HG03342 (cell line): ENCODE data around the gene CABP2.
"Not testable (repeated sequence)": the region's sequence is repeated elsewhere in the genome, so short reads cannot be mapped to it uniquely, and the experiment has no call there.

Source experiments
- ATAC-seq: cut with Tn5 transposase; IDR thresholded peaks from one replicate; pipeline ENCODE4 v1.9.1; 2021; ENCODE audit warnings: mild to moderate bottlenecking, moderate library complexity; ENCODE audit not compliant: unreplicated experiment

Gene CABP2

DNA sequence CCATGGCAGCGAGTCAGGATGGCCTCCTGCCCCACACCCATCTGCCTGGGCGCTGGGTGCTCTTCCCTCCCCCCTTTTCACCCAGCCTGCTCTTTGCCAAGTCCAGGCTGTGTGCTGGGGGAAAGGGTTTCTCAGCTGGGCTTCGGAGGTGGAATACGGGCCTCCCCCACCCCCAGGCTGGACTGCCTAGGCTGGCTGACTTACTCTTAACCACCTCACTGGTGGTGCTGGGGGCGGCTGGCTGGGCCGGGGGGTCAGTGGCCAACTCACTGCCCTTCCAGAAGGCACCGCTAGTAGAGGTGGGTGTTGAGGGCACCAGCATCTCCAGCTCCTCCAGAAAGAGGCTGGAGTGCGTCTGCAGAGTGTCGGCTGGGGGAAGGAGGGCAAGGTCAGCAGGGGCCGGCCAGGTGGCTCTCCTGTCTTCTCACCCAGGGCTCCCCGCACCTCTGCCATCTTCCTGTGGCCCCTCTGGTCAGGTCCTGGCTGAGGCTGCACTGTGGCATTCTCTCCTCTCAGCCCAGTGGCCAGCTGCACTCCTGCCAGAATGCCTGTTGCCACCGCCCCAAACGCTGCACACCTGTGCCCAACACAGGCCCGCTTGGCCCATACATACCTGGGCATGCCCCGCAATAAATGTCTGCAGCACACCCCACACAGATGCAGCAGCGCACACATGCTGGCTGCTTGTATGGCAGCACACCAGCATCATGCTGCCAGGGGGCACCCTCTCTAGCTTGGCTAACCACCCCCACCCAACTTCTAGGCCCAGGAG, 27.8 kb downstream of the CABP2 start:
- ATAC-seq = no peak

DNA sequence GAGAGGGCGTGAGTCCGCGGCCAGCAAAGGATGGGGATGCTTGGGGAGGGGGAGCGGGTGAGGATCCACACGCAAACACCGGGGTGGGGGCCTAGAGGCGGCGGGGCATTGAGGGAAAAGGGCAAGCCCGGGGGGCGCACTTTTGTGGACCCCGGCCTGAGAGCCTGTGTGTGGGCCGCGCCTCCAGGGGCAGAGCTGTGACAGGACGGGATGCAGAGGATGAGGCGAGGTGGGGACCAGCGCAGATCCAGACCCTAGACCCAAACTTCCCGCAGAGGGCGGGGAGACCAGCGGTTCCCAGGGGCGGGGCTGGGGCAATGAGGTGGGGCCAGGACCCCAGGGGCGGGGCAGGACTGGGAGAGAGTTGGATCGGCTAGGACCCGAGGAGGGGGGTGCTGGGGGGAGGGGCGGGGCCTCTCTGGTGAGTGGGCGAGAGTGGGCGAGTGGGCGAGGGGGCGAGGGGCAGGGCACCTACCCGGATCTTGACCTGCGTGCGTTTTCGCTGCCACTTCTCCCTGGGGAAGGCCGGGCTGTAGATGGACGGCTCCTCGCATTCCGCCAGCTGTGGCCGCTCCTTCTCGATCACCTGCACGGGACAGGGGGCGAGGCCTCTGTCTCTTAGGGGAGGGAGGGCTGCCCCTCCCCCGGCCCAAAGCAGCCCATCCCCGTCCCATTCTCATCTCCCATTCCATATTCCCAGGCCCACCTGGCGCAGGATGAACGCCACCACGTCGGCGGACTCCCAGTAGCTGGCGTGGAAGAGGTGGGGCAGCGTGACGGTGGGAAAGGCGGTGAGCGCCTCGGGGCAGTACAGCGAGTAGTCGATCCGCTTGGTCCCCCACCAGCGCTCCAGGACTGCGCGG, 28.6 kb downstream of the CABP2 start:
- no peak for ATAC-seq

DNA sequence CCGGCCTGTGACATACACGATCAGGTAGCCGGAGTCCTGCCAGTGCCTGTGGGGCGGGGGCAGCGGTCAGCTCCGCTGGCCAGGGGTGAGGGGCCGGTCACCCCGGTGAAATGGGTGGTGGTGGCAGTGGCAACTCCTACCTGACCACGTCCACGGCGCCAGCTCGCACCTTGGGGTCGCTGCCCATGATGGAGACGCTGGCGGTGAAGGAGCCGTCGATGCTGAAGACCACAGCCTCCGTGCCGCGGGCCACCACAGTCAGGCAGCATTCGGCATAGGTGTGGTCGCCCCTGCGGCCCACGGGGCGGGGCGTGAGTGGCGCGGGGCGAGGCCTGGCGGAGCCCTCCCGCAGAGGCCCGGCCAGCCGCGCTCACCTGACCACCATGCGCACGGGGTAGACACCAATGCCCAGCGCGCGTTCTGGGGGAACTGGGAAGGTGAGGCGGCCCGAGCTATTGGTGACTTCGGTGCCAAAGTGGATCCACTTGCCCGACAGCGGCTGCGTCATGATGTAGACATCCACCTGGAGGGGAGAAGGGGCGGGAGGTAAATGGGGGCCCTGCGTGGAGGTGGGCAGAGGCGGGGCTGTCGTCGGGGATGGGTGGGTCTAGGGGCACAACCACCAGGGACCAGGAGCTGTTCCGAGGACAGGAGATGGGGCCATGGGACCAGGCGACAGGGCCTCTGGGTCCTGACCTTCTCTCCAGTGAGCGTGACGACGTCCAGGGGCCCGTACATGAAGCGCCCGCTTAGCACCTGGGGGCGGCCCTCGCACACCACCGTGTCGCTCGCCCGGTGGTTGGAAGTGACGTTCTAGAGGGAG, 29.5 kb downstream of the CABP2 start:
- no peak for ATAC-seq

DNA sequence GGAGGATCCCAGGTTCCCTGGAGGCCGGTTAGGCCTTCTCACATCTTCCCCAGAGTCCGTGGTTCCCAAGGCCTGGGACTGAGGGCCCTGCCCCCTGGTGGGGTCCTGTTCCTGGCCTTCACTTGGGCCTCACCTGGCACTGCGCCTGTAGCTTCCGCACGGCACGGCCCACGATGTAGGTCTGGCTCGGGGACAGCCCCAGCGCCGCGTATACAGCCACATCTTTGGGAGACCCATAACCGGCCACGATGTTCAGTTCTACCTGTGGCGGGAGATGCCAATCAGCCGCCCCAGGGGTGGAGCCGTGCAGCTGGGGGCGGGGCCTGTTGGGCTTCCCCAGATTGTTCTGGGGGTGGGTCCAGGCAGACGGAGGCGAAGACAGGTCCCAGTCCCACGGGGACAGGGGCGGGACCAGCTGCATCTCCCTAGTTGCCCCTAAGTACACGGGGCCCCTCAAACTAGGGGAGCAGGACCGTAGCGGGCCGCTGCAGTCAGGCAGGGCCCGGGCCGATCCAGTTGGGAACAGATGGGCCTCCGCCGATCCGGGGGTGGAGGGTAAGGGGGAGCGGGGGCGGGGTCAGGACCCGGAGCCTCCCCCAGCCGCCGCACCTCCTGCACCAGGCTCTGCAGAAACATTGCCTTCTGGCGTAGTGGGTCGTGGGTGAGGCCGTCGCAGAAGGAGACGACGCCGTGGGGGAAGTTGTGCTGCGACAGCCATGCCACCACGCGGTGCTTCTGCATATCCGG, 30.3 kb downstream of the CABP2 start:
- no peak for ATAC-seq

DNA sequence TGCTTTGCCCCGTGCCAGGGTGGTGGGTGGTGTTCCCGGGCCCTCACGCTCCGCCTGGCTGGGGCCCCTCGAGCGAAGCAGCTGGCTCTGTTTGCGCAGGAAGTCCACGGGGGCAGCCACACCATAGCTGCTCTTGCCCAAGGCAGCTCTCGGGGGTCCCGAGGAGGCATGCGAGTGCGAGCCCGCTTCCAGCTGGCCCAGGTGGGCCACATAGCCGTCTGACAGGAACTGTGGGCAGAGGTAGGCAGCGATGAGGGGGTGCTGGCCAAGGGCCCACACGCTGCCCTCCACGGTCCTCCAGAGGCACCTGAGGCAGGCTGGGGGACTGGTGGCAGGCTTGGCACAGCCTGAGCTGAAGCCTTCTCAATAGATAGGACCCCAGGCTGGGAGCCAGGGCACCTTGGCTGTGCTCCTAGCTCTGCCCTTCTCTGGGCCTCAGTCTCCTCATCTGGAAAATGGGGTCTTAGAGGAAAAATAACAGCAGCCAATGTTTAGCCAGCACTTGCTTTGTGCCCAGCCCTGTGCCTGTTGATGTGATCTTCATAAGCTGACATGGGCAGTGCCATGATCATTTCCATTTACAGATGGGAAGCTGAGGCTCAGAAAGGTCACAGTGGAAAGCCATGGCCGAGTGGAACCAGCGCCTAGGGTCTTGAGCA, 31.0 kb downstream of the CABP2 start:
- ATAC-seq = no peak

DNA sequence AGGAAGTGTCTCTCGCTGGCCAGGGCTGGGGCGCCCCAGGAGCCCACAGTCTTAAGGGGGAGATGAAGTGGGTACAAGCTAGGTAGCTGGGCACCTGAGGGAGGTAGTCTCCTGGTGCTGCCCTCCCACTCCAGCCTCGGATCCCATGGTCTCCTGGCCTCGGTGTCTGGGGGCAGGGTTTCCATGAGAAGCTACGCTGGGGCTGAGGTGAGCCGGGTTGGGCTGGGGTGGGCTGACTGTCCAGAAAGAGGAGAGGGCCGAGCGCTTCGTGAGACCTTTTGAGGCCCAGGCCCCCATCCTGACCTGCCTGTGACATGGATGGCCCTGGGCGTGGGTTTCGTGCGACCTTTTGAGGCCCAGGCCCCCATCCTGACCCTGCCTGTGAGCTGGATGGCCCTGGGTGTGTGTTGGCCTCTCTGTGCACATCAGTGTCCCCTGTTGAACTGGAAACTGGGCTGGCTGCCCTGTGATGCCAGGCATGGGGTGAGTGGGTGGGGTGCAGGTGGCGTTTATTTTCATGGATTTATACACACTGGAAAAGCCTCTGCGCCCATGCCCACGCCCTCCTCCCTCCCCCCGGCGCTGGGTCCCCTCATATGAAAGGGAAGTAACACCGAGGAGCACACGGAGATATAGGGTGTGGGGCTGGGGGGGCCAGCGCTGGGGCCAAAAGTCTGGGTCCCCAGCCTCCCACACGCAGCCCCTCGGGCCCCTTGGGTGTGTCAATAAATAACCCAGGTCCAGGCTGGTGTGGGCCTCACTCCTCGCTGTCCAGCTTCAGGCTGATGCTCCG, 31.8 kb downstream of the CABP2 start:
- ATAC-seq = no peak

DNA sequence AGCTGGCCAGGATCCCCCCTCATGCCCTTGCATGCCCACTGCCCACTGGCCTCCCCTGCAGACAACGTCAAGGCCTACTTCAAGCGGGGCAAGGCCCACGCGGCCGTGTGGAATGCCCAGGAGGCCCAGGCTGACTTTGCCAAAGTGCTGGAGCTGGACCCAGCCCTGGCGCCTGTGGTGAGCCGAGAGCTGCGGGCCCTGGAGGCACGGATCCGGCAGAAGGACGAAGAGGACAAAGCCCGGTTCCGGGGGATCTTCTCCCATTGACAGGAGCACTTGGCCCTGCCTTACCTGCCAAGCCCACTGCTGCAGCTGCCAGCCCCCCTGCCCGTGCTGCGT, 32.5 kb downstream of the CABP2 start:
- ATAC-seq = no peak

DNA sequence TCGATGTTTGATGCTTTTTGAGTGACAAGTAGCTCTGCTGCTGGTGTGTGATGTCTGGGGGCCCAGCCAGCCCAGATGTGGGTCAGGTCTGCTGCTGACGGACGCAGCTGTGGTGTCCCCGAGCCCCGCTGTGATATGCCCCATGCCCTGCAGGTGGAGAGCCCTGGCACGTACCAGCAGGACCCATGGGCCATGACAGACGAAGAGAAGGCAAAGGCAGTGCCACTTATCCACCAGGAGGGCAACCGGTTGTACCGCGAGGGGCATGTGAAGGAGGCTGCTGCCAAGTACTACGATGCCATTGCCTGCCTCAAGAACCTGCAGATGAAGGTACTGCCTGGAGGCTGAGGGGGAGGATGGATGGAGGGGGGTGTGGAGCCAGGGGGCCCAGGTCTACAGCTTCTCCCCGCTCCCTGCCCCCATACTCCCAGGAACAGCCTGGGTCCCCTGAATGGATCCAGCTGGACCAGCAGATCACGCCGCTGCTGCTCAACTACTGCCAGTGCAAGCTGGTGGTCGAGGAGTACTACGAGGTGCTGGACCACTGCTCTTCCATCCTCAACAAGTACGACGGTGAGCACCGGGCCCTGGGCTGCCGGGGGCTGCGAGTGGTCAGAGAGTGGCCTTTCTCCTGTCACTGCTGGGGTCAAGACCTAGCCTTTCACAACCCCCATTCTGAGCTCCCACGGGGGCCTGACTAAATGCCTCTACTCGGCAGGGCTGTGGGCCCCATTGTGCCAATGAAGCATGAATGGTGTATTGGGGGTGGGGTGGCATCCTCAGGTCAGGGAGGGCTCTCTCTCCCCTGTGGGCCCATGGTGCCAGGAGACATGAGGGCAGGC, 33.1 kb downstream of the CABP2 start:
- no peak for ATAC-seq

DNA sequence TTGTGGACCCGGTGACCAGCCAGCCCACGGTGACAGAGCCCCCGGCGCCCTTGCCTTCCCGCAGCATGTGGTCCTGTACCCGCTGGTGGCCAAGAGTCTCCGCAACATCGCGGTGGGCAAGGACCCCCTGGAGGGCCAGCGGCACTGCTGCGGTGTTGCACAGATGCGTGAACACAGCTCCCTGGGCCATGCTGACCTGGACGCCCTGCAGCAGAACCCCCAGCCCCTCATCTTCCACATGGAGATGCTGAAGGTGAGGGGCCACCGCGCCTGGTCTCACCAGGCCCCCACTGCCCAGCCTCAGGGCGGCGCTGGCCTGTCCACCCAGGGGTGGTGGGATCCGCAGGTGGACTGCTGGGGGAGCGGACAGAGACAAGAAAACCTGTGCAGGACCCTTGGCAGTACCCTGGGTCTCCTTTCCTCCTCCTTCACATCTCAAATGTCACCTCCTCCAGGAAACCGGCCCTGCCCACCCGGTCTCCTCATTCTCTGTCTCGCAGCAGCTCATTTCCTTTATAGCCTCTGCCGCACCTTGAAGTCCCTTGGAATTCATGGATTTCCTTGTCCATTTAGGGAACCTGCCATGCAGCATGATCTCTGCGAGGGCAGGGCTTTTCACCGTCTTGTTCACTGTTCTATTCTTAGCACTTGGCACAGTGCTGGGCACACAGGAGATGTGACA, 33.9 kb downstream of the CABP2 start:
- no peak for ATAC-seq

DNA sequence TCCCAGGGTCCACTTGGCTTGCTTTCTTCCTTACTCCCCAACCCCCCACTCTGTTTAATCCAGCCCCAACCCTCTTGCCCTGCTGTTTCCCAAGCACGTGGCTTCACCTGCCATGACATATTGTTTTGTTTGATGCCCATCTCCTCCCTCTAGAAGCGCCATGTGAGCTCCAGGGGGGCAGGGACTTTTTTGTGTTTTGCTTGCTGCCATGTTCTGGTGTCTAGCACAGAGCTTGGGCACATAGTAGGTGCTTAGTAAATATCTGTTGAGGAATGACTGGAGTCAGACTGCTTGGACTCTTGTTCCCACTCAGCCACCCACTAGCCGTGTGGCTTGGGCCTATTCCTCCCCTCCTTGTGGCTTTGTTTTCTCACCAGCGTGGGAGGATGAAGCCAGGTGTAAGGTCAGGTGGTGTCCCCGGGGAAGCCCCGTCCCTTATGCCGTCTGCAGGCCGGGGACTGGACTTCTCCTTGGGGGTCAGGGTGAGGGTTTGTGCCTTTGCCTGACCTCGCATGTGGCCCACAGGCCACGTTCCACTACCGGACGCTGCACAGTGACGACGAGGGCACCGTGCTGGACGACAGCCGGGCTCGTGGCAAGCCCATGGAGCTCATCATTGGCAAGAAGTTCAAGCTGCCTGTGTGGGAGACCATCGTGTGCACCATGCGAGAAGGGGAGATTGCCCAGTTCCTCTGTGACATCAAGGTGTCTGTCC, 36.6 kb downstream of the CABP2 start:
- ATAC-seq = peak; percentile 32

DNA sequence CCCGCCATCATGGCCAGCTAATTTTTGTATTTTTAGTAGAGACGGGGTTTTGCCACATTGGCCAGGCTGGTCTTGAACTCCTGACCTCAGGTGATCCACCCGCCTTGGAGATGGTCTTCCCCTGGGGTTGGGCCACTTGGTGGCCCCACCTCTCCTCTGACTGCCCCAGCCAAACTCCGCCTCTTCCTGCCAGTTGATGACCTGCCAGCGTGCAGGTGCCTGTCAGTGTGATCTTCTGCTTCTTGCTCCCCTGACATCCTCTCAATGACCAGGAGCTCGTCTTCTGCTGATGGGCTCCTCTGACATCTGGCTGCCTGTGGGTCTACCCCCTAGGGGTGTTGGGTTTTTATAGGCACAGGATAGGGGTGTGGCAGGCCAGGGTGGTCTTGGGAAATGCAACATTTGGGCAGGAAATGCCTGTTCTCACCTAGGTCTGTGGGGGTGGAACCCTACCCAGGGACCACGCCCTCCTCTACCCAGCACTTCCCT, 37.3 kb downstream of the CABP2 start:
- ATAC-seq = not testable (repeated sequence)

DNA sequence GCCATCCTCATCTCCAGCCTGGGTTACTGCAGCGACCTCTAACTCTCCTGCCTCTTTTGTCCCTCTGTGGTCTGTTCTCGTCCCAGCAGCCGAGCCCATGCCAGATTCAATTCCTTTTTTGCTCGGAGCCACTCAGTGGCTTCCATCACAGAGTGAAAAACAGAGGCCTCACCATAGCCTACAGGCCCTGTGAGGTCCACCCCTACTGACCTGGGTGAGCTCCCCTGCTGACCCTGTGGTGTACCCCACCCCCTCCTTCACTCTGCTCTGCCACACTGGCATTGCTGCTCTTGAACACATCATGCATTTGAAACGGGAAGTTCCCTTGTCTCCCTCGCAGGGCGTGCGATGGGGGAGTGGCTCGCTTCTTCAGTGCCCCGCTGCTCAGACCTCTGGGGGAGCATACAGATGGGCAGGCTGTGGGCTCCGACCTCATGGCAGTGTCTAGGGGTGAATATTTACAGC, 38.4 kb downstream of the CABP2 start:
- ATAC-seq = no peak

DNA sequence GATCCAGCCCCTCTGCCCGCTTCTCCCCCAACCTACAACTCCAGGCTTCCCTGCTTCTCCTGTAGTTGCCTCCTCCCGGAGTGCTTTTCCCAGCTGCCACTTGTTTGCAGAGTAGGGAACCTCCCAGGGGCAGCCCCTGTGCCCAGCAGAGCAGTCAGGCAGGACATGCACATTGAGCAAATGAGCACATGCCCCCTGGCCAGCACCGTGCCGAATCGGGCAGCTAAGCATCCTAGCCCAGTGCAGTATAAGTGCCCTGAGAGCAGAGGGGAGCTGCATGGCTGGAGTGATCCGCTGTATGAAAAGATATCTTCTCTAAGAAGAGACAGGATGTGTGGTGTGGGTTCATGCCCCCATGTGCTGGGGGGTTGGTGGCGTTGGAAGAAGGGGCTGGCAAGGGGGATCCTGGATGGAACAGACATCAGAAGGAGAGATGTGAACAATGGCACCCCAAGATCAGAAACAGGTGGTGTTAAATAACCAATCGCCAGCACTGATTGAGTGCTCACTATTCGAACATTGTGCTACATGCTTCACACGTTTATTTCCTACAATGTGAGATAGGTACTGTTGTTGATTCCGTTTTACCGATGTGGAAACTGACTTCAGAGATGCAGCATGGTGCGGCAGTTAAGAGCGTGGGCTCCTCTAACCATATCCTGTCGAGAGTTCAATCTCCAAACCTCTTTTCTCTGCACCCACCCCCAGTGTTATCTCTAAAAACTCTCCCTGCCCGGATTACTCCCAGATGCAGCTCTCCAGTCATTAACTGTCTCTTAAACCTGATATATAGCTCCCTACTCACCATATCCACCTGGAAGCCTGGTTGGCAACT, 39.2 kb downstream of the CABP2 start:
- no peak for ATAC-seq

DNA sequence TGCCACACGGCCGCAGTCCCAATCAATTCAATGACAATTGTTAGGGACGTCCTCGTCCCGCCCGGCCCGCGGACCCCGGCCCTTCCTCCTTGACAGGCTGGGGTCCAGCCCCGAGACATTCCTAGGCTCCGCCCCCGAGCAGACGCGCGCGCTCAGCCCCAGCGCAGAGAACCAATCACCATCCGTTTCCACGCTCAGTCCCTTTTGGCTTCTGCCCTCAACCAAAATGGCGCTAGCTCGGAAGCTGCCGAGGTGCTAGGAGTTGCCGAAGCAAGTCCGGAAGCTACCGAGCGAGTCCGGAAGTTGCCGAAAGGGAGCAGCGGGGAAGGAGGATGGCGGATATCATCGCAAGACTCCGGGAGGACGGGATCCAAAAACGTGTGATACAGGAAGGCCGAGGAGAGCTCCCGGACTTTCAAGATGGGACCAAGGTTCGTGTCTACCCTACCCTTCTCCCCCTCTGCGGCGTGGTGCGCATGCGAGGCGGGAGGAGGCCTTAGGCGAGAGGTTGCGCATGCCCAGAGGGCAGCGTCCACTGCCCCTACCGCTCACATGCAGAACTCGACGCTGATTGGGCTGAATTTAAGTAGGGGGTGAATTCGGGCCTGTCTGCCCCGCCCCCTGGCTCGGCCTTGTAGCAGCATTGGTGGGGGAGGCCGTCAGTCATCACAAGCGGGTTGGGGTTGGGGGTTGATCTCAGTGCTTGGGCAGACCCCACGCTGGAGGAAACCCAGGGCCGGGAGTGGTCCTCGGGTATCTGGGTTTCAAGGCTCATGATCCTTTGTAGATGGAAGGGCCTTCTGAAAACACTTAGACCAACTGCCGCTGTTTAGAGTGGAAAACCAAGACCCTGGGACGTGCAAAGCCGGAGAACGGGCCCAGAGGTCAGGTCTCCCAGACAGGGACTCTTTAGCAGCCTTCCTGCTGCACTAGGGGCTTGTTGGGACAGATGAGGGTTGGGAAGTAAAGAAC, 40.1 kb downstream of the CABP2 start, which contains the start of gene AIP:
TSS of gene AIP (plus strand) at position 200 of the 972 bp plus-strand sequence. CDS start at position 333, 133 bp downstream.
- ATAC-seq = peak; percentile 66
